ENCODE measurements around the gene MACO1.
"Not testable (repeated sequence)": the region's sequence is repeated elsewhere in the genome, so short reads cannot be mapped to it uniquely, and the experiment has no call there.

- TF ChIP-seq CTCF (conservative IDR thresholded peaks at IDR 0.05; ENCODE audit: low read depth, low read length); EZH2 (IDR thresholded peaks at IDR 0.05; ENCODE audit: borderline replicate concordance, low read depth, low read length, poor library complexity, severe bottlenecking): not testable (repeated sequence)
Observed at GRCh38 chr1:25382543-25382942, 48.2 kb upstream of the MACO1 start.
